Stimulated activated CD4-positive, alpha-beta T cell treated with anti-CD3 and anti-CD28 coated beads, Interleukin-2, amount 100 ng/mL, for 4 hours (primary cell): ENCODE results near the gene EPB41L1.

Experiments used
- DNase-seq: peaks from one replicate; pipeline ENCODE4 v3.0.0-alpha.2; 2020; ENCODE audit warnings: low read depth

The EPB41L1 gene

GRCh38 chr20:36154700-36155628 is at the start of gene EPB41L1:
EPB41L1 (plus strand) TSS chr20:36154740; CDS start chr20:36173778, 19,038 bp downstream.
- DNase-seq: no peak

DNA sequence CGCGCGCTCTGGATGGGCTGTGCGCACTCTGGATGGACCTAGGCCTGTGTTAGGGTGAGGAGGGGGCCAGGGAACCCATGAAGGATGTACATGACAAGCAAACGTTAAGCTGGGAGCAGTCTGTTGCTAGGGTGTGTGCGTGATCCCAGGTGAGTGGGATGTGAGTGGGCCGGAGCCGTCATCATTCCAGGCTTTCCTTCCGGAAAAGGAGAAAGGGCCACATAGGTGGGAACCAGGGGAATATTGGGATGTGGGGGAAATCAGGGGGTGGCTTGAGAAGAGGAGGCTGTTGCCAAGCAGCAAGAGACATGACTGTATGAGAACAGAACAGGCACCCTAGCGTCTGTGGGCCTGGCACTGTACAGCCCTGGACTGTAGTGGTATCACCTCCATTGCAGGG is 49.7 kb upstream of the EPB41L1 start:
- DNase-seq: no peak

DNA sequence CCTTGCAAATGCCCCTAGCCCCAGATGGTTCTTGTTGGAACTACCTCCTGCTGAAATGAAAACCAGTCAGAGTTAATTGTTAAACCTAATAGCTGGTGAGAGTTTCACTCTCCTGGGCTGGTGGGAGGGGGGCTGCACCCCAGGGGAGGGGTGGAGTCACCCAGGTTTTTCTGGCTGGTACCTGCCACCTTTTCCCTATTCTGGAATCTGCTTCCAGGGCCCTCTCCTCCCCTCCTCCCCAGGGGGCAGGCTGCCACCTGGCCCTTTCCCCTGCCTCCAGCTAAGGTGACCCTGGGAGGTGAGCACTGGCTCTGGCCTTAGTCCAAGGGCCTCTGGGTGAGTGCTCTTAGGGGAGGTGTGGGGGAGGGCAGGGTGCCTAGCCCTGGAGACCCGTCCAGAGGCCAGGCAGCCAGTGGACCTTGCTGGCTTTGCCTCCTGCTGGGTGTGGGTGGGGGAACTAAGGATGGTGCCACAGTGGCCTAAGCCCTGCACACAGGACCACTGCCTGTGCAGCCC is 48.8 kb upstream of the EPB41L1 start:
- DNase-seq: no peak

GRCh38 chr20:36106606-36107005 is 47.9 kb upstream of the EPB41L1 start:
- no peak for DNase-seq

DNA sequence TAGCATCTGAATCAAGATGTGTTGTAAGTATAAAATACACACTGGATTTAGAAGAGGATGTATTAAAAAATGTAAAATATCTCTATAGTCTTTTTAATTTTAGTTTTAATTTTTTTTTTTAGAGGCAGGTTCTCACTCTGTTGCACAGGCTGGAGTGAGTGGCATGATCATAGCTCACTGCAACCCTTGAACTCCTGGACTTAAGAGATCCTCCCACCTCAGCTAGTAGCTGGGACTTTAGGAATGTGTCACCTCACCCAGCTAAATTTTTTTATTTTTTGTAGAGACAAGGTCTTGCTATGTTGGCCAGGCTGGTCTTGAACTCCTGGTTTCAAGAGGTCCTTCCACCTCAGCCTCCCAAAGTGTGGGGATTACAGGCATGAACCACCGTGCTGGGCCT is 46.7 kb upstream of the EPB41L1 start:
- no peak for DNase-seq

GRCh38 chr20:36109251-36109947 is 45.1 kb upstream of the EPB41L1 start:
- DNase-seq: no peak

DNA sequence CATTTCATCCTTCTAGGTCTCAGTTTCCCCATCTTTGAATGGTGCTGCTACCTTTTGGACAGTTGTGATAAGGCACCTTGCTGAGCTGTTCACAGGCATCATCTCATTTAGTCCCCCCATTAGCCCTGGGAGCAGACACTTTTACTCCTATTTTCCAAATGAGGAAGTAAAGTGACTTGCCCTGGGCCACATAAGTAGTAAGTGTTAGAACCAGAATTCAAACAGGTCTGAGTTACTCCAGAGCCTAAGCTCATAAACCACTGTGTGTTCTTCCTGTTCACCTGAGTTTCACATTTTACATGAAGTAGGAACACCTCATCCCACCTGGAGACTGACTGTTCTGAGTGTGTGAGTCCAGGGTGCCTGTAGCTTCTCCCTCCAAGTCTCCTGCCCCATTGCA is 43.5 kb upstream of the EPB41L1 start:
- no peak for DNase-seq

DNA sequence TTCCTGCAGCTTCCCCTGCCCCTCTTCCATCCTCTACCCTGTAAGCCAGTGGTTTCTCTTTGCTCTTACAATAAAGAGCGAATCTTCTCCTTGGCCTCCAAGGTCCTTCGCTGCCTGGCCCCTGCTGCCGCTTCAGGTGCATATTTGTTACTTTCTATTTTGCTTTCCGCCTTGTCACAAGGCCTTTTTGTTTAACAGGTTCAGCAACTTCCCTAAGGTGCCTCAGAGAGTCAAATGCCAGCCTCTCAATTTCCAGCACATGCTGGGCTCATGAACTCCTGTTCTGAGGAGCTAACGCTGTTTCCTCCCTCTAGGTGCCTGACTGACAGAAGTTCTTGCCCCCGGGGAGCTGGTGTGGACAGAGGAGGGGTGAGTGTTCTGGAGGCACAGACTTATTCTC is 42.4 kb upstream of the EPB41L1 start:
- no peak for DNase-seq

GRCh38 chr20:36113036-36113435 is 41.5 kb upstream of the EPB41L1 start:
- DNase-seq: no peak

- no peak for DNase-seq
Measured at GRCh38 chr20:36113566-36114250, 40.8 kb upstream of the EPB41L1 start.

DNA sequence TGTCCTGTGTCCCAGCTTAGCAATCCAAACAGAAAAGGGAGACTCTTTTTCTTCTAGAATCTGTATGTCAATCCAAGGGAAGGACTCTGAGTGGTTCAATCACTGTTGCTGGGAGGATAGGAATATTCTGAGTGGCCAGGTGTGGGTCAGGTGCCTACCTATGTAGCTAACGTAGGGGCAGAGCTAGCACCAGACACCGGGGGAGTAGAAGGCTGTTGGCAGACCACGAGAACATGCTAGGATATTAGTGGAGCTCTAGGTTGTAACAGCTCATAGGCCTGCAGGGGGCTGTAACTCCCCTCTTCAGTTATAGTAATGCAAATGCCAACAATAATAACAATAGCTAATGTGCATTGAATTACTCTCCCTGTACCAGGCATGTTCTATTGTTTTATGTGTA is 39.8 kb upstream of the EPB41L1 start:
- DNase-seq: no peak

GRCh38 chr20:36115925-36116324 is 38.6 kb upstream of the EPB41L1 start:
- DNase-seq: no peak

- DNase-seq: no peak
Measured at GRCh38 chr20:36116807-36117441, 37.6 kb upstream of the EPB41L1 start.

- no peak for DNase-seq
Measured at GRCh38 chr20:36117638-36118037, 36.9 kb upstream of the EPB41L1 start.

DNA sequence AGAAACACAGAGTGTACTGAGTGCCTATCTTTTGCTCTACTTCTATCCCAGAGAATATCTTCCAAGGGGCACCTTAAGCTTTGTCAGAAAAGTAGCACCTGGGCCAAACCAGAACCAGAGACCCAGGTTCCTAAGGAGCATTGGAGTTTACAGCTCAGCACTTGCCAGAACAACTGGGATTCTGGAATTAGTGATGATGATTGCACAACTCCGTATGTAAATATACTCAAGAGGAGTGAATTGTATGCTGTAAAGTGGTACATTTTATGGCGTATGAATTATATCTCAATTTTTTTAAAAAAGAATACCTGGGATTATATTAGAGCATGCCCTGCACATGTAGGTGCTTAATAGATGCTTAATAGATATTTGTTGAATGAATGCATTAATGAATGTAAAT is 36.2 kb upstream of the EPB41L1 start:
- DNase-seq: no peak

- DNase-seq: no peak
Measured at GRCh38 chr20:36119537-36119936, 35.0 kb upstream of the EPB41L1 start.

GRCh38 chr20:36120241-36120640 is 34.3 kb upstream of the EPB41L1 start:
- no peak for DNase-seq

DNA sequence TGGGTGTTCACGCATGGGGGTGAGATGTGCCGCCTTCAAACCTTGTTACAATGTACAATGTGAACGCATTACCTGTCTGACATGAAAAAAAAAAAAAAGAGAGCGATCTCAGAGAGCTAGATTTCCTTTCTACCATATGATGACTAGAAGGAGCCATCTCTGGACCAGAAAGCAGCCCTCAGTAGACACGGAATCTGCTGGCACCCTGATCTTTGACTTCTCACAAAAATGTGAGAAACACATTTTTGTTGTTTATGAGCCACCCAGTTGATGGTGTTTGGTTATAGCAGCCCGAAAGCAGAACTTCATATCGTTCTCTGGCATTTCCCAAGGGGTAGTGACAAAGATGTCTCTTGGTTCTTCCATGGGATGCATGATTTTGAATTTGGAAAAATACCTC is 33.5 kb upstream of the EPB41L1 start:
- no peak for DNase-seq

- no peak for DNase-seq
Measured at GRCh38 chr20:36121981-36122930, 32.3 kb upstream of the EPB41L1 start.

- no peak for DNase-seq
Measured at GRCh38 chr20:36122931-36123288, 31.6 kb upstream of the EPB41L1 start.

DNA sequence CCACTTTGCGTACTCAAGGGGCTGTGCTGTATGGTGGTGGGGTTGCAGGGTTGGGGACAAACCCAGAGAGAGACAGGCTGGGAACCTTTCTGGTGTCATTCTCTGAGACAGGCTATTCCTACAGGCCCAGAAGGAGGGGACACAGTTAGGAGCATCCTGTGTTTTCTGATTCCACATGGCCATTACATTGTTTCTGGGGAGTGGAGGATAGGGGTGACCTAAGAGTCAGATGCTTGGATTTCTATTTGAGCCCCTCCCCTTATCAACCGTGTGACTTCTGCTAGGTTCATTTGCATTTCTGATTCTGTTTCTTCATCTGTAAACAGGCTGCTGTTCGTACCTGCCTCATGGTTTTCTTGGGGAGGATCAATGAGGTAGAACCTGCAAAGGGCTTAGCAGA is 29.4 kb upstream of the EPB41L1 start:
- DNase-seq: no peak
